HL-60 (cell line): ENCODE measurements around the gene COPE.
A peak's percentile ranks its signal among the peaks of the same experiment; 100 is the strongest.

Experiments
- DNase-seq, 2 experiments: peaks; one replicate each; pipeline ENCODE4 v3.0.0-alpha.2; 2010 to 2020; ENCODE audit warnings: low read depth in 1 of 2, low spot score in 1 of 2
- H3K27ac ChIP-seq: fragments of 250-450 bp; sonication (Bioruptor Pico); replicated peaks from 2 replicates; pipeline ENCODE4 v1.5.1; 2020; ENCODE audit warnings: mild to moderate bottlenecking, moderate library complexity
- H3K27me3 ChIP-seq: fragments of 250-450 bp; sonication (Bioruptor Pico); 2 replicates; pipeline ENCODE4 v1.5.1; 2021; ENCODE audit warnings: mild to moderate bottlenecking, moderate library complexity; ENCODE audit not compliant: insufficient read depth, poor library complexity, severe bottlenecking
- H3K4me3 ChIP-seq: replicated peaks from 2 replicates; pipeline ENCODE4 v1.5.1; 2011; ENCODE audit warnings: mild to moderate bottlenecking, control low read depth, low read length; ENCODE audit not compliant: insufficient read depth
- GABPA ChIP-seq: IDR thresholded peaks from 2 replicates; pipeline ENCODE4 v1.6.1; 2012; ENCODE audit warnings: low read depth
- POLR2AphosphoS5 ChIP-seq: IDR thresholded peaks from 2 replicates; pipeline ENCODE4 v1.6.1; 2012; ENCODE audit warnings: low read depth
- SPI1 ChIP-seq: IDR thresholded peaks from 2 replicates; pipeline ENCODE4 v1.6.1; 2012; ENCODE audit warnings: low read depth, mild to moderate bottlenecking, borderline replicate concordance
- TF ChIP-seq, protein P1 (sequence below): IDR thresholded peaks from 2 replicates; pipeline ENCODE4 v1.6.1; 2012; ENCODE audit warnings: low read depth; ENCODE audit not compliant: insufficient replicate concordance
- TF ChIP-seq, protein P2 (sequence below): IDR thresholded peaks from one replicate; pipeline ENCODE4 v1.5.1; 2011; ENCODE audit warnings: low read length, control low read depth, inconsistent platforms; ENCODE audit not compliant: insufficient read depth

Gene COPE

DNA sequence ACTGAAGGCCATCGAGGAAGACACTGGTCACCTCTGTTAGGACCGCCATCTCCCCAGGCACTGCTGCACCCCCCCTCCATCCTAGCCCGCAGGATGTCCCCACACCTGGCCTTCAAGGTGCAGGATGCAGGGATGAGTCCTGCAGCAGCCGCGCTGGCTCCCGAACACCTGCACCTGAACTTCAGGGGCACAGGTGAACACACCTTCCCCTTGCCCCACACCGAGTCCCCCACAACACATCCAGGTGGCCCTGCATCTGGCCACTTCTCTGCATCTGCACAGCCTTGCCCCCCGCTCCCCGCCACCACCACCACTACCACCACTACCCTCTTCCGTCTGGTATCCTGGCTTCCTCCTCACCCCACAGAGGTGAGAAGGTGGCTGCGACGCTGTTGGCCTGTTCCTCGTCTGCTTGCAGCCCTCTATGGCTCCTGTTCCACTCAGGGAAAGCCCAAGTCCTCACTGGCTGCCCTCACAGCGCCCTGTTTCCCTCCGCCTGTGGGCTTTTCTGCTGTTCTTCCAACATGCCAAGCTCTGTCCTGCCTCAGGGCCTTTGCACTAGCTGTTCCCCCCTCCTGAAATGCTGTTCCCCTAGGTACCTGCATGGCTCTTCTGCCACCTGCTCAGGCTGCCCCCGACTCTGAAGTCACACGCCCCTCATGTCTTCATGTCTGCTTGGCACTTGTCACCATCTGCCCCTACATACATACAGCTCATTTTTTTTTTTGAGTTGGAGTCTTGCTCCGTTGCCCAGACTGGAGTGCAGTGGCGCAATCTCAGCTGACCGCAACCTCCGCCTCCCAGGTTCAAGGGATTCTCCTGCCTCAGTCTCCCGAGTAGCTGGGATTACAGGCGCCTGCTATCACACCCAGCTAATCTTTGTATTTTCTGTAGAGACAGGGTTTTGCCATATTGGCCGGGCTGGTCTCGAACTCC, 21.8 kb downstream of the COPE start:
- H3K27ac ChIP-seq = no peak overlapping the region
- DNase-seq = no peak
- peaks cover 18% of the 10 kb centered on the region for H3K27me3 ChIP-seq
- no peak overlapping the region for H3K4me3 ChIP-seq
- TF ChIP-seq, protein P1, sequence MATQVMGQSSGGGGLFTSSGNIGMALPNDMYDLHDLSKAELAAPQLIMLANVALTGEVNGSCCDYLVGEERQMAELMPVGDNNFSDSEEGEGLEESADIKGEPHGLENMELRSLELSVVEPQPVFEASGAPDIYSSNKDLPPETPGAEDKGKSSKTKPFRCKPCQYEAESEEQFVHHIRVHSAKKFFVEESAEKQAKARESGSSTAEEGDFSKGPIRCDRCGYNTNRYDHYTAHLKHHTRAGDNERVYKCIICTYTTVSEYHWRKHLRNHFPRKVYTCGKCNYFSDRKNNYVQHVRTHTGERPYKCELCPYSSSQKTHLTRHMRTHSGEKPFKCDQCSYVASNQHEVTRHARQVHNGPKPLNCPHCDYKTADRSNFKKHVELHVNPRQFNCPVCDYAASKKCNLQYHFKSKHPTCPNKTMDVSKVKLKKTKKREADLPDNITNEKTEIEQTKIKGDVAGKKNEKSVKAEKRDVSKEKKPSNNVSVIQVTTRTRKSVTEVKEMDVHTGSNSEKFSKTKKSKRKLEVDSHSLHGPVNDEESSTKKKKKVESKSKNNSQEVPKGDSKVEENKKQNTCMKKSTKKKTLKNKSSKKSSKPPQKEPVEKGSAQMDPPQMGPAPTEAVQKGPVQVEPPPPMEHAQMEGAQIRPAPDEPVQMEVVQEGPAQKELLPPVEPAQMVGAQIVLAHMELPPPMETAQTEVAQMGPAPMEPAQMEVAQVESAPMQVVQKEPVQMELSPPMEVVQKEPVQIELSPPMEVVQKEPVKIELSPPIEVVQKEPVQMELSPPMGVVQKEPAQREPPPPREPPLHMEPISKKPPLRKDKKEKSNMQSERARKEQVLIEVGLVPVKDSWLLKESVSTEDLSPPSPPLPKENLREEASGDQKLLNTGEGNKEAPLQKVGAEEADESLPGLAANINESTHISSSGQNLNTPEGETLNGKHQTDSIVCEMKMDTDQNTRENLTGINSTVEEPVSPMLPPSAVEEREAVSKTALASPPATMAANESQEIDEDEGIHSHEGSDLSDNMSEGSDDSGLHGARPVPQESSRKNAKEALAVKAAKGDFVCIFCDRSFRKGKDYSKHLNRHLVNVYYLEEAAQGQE = no peak
- TF ChIP-seq, protein P2, sequence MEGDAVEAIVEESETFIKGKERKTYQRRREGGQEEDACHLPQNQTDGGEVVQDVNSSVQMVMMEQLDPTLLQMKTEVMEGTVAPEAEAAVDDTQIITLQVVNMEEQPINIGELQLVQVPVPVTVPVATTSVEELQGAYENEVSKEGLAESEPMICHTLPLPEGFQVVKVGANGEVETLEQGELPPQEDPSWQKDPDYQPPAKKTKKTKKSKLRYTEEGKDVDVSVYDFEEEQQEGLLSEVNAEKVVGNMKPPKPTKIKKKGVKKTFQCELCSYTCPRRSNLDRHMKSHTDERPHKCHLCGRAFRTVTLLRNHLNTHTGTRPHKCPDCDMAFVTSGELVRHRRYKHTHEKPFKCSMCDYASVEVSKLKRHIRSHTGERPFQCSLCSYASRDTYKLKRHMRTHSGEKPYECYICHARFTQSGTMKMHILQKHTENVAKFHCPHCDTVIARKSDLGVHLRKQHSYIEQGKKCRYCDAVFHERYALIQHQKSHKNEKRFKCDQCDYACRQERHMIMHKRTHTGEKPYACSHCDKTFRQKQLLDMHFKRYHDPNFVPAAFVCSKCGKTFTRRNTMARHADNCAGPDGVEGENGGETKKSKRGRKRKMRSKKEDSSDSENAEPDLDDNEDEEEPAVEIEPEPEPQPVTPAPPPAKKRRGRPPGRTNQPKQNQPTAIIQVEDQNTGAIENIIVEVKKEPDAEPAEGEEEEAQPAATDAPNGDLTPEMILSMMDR = no peak
- TF ChIP-seq POLR2AphosphoS5 (no peak), GABPA (no peak), SPI1 (no peak)

- DNase-seq = peak in 1 of 2 experiments; percentile 38
Measured at GRCh38 chr19:18896421-18896841, 22.8 kb downstream of the COPE start.

DNA sequence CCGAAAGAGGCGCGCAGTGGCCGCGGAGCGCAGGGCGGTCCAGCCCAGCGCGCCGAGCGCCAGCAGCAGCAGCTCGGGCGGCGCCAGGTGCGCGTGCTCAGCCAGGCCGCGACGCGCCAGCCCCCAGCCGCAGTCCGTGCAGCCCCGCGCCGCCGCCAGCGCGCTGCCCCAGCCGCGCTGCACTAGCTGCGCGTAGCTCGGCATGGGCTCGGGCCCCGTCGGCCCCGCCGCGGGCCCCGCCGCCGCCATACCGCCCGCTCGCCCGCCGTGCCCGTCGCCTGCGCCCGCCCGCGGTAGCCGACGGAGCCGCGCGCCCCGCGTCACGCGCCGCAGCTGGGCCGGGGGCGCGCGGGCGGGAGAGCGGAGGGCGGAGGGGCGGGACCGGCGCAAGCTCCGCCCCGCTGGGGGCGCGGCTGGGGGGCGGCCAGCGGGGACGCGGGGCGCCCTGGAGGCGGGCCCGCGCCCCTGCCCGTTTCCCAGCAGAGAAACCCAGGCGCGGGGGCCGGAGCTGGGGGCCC, 23.3 kb downstream of the COPE start, which contains the start of gene CERS1:
CERS1 (minus strand) TSS at position 335 of the 518 bp plus-strand sequence; CDS start at position 249, 86 bp downstream.
- H3K4me3 ChIP-seq = peak within 1 kb of the TSS; percentile 57
- no peak for DNase-seq
- H3K27ac ChIP-seq = no peak within 1 kb of the TSS
- TF ChIP-seq POLR2AphosphoS5 (no peak), SPI1 (no peak), GABPA (no peak)
- TF ChIP-seq, protein P1 = no peak
- TF ChIP-seq, protein P2 = no peak
- H3K27me3 ChIP-seq = peaks cover 18% of the 10 kb centered on the region

More at GRCh38 chr19:18896421-18896841, 22.8 kb downstream of the COPE start:
- H3K4me3 ChIP-seq = 0 out of 2 replicates have a peak overlapping the region, but pooled peaks have one; percentile 6
- H3K27ac ChIP-seq = no peak overlapping the region
- TF ChIP-seq, protein P2 = no peak
- peaks cover 18% of the 10 kb centered on the region for H3K27me3 ChIP-seq
